HG03159 (cell line): ENCODE data around the gene CCR1.
A peak's percentile ranks its signal among the peaks of the same experiment; 100 is the strongest.

Experiments used
- ATAC-seq: cut with Tn5 transposase; IDR thresholded peaks from one replicate; pipeline ENCODE4 v1.9.1; 2021; ENCODE audit warnings: mild to moderate bottlenecking, moderate library complexity; ENCODE audit not compliant: unreplicated experiment

Gene CCR1

GRCh38 chr3:46208167-46208704, at the start of gene CCR1:
CCR1 (minus strand) TSS chr3:46208313; CDS start chr3:46204313, 4,000 bp downstream.
- peak; percentile 66 for ATAC-seq

GRCh38 chr3:46252980-46253379, 44.9 kb upstream of the CCR1 start:
- no peak for ATAC-seq

- no peak for ATAC-seq
Measured at GRCh38 chr3:46245146-46245545, 37.0 kb upstream of the CCR1 start.

DNA sequence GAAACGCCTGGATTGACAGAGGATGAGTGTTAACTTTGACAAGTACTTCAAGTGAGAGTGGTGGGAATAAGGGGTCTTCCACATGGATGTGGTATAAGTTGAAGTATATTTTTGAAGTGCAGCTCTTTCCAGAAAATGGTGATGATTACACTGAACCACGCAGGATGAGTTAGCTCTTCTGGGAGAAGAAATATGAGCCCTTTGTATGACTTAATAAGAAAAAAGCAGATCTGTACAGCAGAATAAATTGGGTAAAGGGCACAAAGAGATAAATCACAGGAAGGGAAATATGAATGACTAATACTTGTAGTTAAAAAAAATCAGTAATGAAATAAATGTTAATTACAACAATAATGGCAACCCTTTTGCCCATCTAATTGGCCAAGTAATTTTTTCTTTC, 35.4 kb upstream of the CCR1 start:
- ATAC-seq, result no peak

GRCh38 chr3:46242120-46242519, 34.0 kb upstream of the CCR1 start, which contains the start of gene CCR3:
CCR3 (plus strand) TSS chr3:46242460; CDS start chr3:46265159, 22,699 bp downstream.
- ATAC-seq, result peak; percentile 48

DNA sequence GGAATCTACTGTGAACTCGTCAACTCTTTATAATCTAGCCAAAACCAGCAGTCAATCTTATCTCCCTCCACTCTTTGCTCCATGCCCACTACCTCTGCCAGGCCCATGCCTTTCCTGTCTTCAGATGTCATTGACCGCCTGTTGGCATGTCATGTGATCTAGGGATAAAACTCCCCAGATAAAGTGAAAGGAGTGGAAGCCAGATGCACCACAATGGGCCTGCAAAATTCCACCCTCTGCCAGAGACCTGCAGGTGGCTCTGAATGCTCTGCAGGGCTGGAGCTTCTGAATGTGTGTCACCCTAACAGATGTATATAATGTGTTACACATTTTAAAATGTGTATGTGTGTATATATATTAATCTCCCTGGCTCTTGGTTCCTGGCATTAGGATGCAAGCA, 31.8 kb upstream of the CCR1 start:
- no peak for ATAC-seq

GRCh38 chr3:46239301-46239938, 31.3 kb upstream of the CCR1 start:
- no peak for ATAC-seq

- no peak for ATAC-seq
Measured at GRCh38 chr3:46238386-46238785, 30.3 kb upstream of the CCR1 start.

- ATAC-seq, result no peak
Measured at GRCh38 chr3:46236294-46237054, 28.4 kb upstream of the CCR1 start.

DNA sequence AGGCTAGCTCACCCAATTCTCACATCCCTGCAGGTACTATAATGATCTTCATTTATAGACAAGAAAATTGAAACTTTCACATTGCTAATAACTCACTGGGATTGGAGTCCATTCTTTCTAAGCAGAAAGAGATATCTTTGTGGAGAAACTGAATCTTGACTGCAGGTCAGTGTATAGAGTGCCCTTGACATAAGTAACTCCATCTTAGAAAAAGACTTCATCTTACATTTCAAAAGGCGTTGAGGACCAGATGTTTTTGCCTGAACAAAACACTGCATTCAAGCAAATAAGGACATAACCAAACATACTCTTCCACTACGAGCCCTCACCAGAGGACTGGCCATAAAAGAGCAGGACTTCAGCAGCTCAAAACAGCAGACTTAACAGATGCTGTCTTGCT, 27.3 kb upstream of the CCR1 start:
- no peak for ATAC-seq

DNA sequence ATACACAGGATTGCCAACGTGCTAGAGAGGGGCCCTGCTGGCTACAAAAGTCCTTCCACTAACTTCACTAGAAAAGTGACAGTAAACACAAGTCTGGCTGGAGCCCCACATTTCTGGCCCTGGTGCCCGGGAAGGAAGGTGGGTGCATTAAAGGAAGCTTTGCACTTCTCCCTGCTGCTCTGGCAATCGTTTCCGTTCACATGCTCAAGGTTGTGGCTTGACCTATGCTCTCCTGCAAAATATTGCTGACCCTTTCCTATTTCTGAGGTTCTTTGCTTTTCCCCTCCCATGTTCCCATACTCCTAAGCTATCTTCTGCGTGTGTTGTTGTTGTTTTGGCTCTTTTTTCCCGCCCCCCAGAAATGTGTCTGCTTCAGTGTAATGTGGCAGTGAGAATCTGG, 25.1 kb upstream of the CCR1 start:
- no peak for ATAC-seq

DNA sequence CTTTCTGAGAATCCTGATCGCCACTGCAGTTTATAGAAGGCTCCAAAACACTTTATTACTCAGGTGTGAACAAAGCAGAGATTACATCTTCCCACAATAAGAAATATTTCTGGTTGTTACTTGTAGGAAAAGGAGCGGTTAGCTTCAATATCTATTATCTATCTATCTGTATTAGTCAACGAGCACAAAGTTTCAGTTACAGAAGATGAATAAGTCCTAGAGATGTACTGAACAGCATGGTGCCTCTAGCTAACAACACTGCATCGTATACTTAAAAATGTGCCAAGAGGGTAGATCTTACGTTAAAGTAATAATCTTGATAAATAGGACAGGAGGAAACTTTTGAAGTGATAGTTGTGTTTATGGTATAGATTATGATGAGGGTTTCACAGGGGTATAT, 23.2 kb upstream of the CCR1 start:
- no peak for ATAC-seq

DNA sequence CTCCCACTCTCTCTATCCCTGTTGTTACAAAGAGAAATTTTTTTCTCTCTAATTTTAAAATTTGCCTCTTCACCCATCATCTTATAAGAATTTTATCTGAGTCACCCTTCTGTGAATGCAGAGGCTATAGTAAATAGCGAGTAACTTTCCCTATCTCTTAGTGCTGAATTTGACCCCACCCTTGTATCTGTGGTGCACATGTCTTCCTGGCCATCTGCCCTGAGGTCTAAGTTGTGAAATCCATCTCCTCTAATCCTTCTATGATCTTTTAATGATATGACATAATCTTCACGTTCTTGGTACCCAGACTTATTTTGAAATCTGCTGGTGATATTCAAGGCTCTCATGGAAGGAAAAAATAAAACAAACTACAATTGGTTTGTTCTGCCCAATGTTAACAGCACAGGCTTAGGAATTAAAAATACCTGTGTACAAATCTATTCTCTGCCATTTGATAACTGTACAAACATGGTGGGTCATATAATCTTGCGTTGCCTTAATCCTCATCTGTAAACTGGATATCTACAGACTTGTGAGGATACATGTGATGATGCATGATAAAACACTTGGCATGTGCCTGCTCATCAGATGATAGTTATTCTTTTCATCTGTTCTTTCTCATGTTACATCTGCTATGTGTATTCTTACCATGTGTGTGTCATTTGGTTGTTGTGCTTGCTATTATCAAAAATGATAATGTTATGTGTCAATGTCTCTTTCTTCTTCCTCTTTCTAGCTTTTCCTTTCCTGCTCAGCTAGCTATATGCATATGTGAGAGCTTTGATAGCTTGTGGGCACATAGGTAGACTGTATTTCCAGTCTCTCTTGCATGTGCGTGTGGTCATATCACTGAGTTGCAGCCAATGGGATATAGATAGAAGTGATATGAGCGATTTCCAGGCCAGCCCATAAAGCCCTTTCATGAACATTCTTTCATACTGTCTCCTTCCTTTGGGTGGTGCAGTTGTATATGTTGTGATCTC, 20.4 kb upstream of the CCR1 start:
- no peak for ATAC-seq

GRCh38 chr3:46222435-46223161, 14.5 kb upstream of the CCR1 start:
- no peak for ATAC-seq

DNA sequence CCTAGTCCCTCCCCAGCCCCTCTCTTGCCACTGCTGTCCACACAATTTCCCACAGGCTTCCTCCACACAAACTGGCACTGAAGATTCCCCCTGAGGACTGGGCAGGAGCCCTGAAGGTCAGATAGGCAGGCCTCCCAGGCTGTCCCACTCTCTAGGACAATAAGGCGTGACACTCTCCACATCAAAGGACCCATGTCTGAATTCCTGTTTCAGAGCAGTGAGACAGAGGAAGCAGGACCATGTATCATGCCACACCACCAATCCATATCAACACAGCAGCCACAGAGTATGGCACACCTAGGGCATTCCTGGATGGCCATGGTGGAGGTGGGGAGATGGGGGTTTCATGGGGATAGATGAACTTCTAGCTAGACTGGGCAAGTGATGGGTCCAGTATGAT, 13.8 kb upstream of the CCR1 start:
- ATAC-seq, result no peak

GRCh38 chr3:46221391-46221790, 13.3 kb upstream of the CCR1 start:
- ATAC-seq, result no peak

- no peak for ATAC-seq
Measured at GRCh38 chr3:46218196-46218709, 10.1 kb upstream of the CCR1 start.

- no peak for ATAC-seq
Measured at GRCh38 chr3:46215810-46216414, 7.8 kb upstream of the CCR1 start.

DNA sequence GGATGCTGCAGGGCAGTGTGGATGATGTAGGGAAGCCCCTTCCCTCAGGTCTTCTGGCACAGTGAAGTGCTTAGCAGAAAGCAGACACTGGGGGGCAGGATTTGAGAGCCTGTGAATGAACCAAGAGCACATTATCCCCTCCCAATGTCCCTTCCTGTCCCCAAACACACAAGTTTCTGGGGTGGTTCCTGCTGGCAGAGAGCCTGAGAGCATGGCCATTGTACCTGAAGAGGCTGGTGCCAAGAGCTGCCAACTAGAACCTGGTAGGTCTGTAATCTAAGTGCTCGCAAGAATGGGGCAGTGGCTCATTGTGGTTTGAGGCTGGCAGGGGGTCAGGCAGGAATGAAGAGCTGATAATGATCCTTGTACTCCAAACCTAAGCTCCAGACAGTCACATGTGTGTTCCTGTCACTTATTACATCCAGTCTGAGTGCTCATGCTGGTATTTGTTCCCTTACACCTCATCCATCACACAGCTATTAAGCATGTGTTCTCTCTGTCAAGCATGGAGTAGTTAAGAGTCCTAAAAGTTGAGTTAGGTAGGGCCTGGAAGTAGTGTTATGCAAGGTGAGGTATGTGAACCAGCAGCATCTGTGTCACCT, 6.7 kb upstream of the CCR1 start:
- ATAC-seq, result no peak
